Sigmoid colon (tissue), 4 donors: ENCODE data around the gene NDFIP1.

ENCODE experiments used
- CTCF ChIP-seq, 4 experiments: fragments of 450-650 bp in 3 of 4; fragments of 200-600 bp in 1 of 4; IDR thresholded peaks; one replicate each; pipeline ENCODE4 v1.5.1; 2016 to 2019; ENCODE audit warnings: antibody characterized with exemption in 4 of 4, mild to moderate bottlenecking in 3 of 4, moderate library complexity in 2 of 4
- EP300 ChIP-seq, 4 donors: sonication (generic); formaldehyde crosslinking; IDR thresholded peaks; one replicate each; pipeline ENCODE4 v1.6.1; 2017; ENCODE audit warnings: antibody characterized with exemption in 4 of 4
- POLR2A ChIP-seq, 2 donors: fragments of 450-650 bp; IDR thresholded peaks; one replicate each; pipeline ENCODE4 v1.6.1; 2016; ENCODE audit warnings: antibody characterized with exemption in 2 of 2, mild to moderate bottlenecking in 2 of 2, moderate library complexity in 2 of 2

- TF ChIP-seq CTCF (IDR thresholded peaks at IDR 0.05) (no peak), POLR2A (IDR thresholded peaks at IDR 0.05) (no peak), EP300 (IDR thresholded peaks at IDR 0.05) (no peak)
Observed at GRCh38 chr5:142079306-142079721, 29.3 kb upstream of the NDFIP1 start.
